GM12878 (cell line): ENCODE measurements around the gene SKIDA1. TPM values are rescaled to one million over a fixed set of nuclear protein-coding genes. Genes with fewer than 3 reads are reported as not detected.

Experiments used
- microRNA counts: library from miRNA; unstranded; fragments of <30 nt; microRNA quantifications from one replicate; lab custom pipeline; 2016
- microRNA-seq: library from miRNA; unstranded; fragments of <30 nt; microRNA quantifications from one replicate; pipeline ENCODE4, GENCODE V29; 2018
- polyA plus RNA-seq, 11 experiments: library from polyadenylated mRNA; depleted of rRNA in 4 of 11; unstranded in 6 of 11; stranded (reverse) in 5 of 11; fragments of >200 nt; fragmentation: Nextera tagmentation in 4 of 11; fragmentation: Illumina TruSeq in 1 of 11; extraction: Ambion mirVana in 4 of 11; extraction: Trizol in 1 of 11; gene quantifications; 1 replicate in 1 of 11; 2 replicates in 10 of 11; pipeline versions ENCODE4 v1.2.1 to v1.2.3, GENCODE V29; 2011 to 2016; ENCODE audit warnings: inconsistent platforms in 2 of 11, missing spikeins in 2 of 11, low read depth in 1 of 11
- small RNA-seq: library from RNA; depleted of rRNA; stranded (forward); fragments of <200 nt; gene quantifications from one replicate; pipeline ENCODE3, GENCODE V24; 2014
- total RNA-seq, 4 experiments: library from RNA; depleted of rRNA in 3 of 4; stranded (reverse); fragments of >200 nt in 3 of 4; fragmentation: Illumina TruSeq in 1 of 4; extraction: Trizol in 1 of 4; gene quantifications; 2 replicates each; pipeline versions ENCODE4 v1.2.1 to v1.2.3, GENCODE V29; 2013 to 2021

The SKIDA1 gene
- total and polyA plus RNA-seq, 10 of the 15 experiments (the other 5 are each of a cell fraction or from before 2014, with no cell fraction given) = 0.05 to 0.90 (median 0.28) TPM

MicroRNAs within 50 kb of the gene (microRNA counts, 767-probe panel; counts per million panel counts)
- 55.3 counts per million for microRNA hsa-miR-1915-3p (lab: Ali Mortazavi, UCI)

Small RNA genes within 50 kb of the gene (microRNA-seq; reads per million reads assigned to microRNA genes)
- not detected for gene MIR1915

Small RNA genes within 50 kb of the gene (small RNA-seq; reads per million reads assigned to genes)
- gene MIR1915 (not detected), gene RF00019 (not detected), gene RNU6-306P (not detected)

Other genes with a start within 250 kb of the SKIDA1 start
- 37.1 and 45.6 TPM in 2 replicates for gene MLLT10, start 8.6 kb upstream of the SKIDA1 start, total RNA-seq (2014; rRNA removed)
- 27.5 and 30.1 TPM in 2 replicates for gene MLLT10, start 8.6 kb upstream of the SKIDA1 start, total RNA-seq (2014; rRNA removed; fragmentation: Illumina TruSeq; extraction: Trizol)
- 32.2 and 36.7 TPM in 2 replicates for gene MLLT10, start 8.6 kb upstream of the SKIDA1 start, total RNA-seq (2021)
- 61.1 and 61.5 TPM in 2 replicates for gene MLLT10, start 8.6 kb upstream of the SKIDA1 start, polyA plus RNA-seq (2011; rRNA removed)
- gene MLLT10, start 8.6 kb upstream of the SKIDA1 start, polyA plus RNA-seq (2014; fragmentation: Illumina TruSeq; extraction: Trizol) = 29.5 and 39.5 TPM in 2 replicates
- 10 to 100 TPM in 1 of 2 experiments, 1 to 10 TPM in 1; 8.7 to 12.1 TPM for gene MLLT10, start 8.6 kb upstream of the SKIDA1 start, polyA plus RNA-seq (2014; fragmentation: Nextera tagmentation; extraction: Ambion mirVana)
- gene MLLT10, start 8.6 kb upstream of the SKIDA1 start, polyA plus RNA-seq (2014; rRNA removed) = 32.8 and 37.4 TPM in 2 replicates
- gene MLLT10, start 8.6 kb upstream of the SKIDA1 start, polyA plus RNA-seq (2016; fragmentation: Nextera tagmentation; extraction: Ambion mirVana) = 10 to 100 TPM; 13.8 to 16.3 TPM